Naive B cell (primary cell): Measurements from ENCODE around the gene COPZ2. TPM values are rescaled to one million over a fixed set of nuclear protein-coding genes. Genes with fewer than 3 reads are reported as not detected.
A peak's percentile ranks its signal among the peaks of the same experiment; 100 is the strongest.

Source experiments
- ATAC-seq, 2 donors: fragments of 150-1000 bp; cut with Tn5 transposase; 2 replicates each; pipeline ENCODE4 v1.10.0; 2021; ENCODE audit warnings: low read depth in 2 of 2, mild to moderate bottlenecking in 2 of 2, moderate library complexity in 2 of 2
- DNase-seq: peaks from one replicate; pipeline ENCODE4 v3.0.0; 2022
- H3K27ac Mint-ChIP-seq, 6 donors: one replicate each; pipeline ENCODE4 v1.8.0; 2020 to 2022; ENCODE audit warnings: mild to moderate bottlenecking in 6 of 6, mixed read lengths in 6 of 6, moderate library complexity in 5 of 6, inconsistent platforms in 2 of 6
- H3K27me3 Mint-ChIP-seq, 3 donors: one replicate each; pipeline ENCODE4 v1.8.0; 2021 to 2022; ENCODE audit warnings: mixed read lengths in 3 of 3, mild to moderate bottlenecking in 1 of 3
- H3K36me3 Mint-ChIP-seq, 2 donors: one replicate each; pipeline ENCODE4 v1.8.0; 2020 to 2022; ENCODE audit warnings: mixed read lengths in 2 of 2, inconsistent platforms in 1 of 2, mild to moderate bottlenecking in 1 of 2
- H3K4me1 Mint-ChIP-seq, 3 donors: one replicate each; pipeline ENCODE4 v1.8.0; 2020 to 2022; ENCODE audit warnings: mixed read lengths in 3 of 3, inconsistent platforms in 1 of 3, mild to moderate bottlenecking in 1 of 3, moderate library complexity in 1 of 3
- H3K4me3 Mint-ChIP-seq, 8 donors: one replicate each; pipeline ENCODE4 v1.8.0; 2020 to 2022; ENCODE audit warnings: mild to moderate bottlenecking in 8 of 8, mixed read lengths in 8 of 8, moderate library complexity in 8 of 8, inconsistent platforms in 2 of 8
- H3K9me3 Mint-ChIP-seq, 7 donors: one replicate each; pipeline ENCODE4 v1.8.0; 2020 to 2022; ENCODE audit warnings: mixed read lengths in 7 of 7, mild to moderate bottlenecking in 5 of 7, inconsistent platforms in 2 of 7, moderate library complexity in 1 of 7
- polyA plus RNA-seq, 6 donors: library from polyadenylated mRNA; unstranded; fragments of 300-500 nt; fragmentation: Illumina TruSeq; gene quantifications; one replicate each; pipeline ENCODE4 v1.2.3, GENCODE V29; 2021; ENCODE audit warnings: low read depth in 6 of 6

Gene COPZ2
- polyA plus RNA-seq, 6 donors from 2014 or later: 0.81 to 2.5 (median 1.6) TPM; not detected in 1

DNA sequence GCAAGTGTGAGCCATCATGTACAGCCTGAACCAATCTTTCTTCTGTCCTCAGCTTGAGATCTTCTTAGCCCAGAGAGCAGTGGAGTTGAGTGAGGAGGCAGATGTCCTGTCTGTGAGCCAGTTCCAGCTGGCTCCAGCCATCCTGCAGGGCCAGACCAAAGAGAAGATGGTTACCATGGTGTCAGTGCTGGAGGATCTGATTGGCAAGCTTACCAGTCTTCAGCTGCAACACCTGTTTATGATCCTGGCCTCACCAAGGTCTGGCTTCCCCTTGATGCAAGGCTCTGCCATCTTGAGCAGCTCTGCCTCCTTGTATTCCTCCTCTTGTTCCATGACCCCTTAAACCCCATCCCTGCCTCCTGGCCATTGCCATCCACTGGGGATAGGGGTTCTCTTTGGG is 57.1 kb downstream of the COPZ2 start:
- no peak for ATAC-seq

GRCh38 chr17:47978324-47978723 is 59.3 kb downstream of the COPZ2 start:
- H3K36me3 Mint-ChIP-seq: peaks cover 14 to 27% of the 10 kb centered on the region in 2 donors
- ATAC-seq (peak; percentile 78 to 94), DNase-seq (peak; percentile 42)
- H3K27ac Mint-ChIP-seq: peak overlapping the region in 1 of 6 donors; percentile 36
- peaks cover 0 to 8% (median 7%) of the 10 kb centered on the region in 3 donors for H3K4me1 Mint-ChIP-seq
- no peaks in the 10 kb centered on the region for H3K27me3 Mint-ChIP-seq
- H3K9me3 Mint-ChIP-seq: no peaks in the 10 kb centered on the region
- H3K4me3 Mint-ChIP-seq: no peak overlapping the region

More for the DNA sequence above, 57.1 kb downstream of the COPZ2 start:
- no peaks in the 10 kb centered on the region for H3K27me3 Mint-ChIP-seq
- peaks cover 11 to 15% of the 10 kb centered on the region in 2 donors for H3K36me3 Mint-ChIP-seq
- no peak overlapping the region for H3K4me3 Mint-ChIP-seq
- no peaks in the 10 kb centered on the region for H3K9me3 Mint-ChIP-seq
- no peak overlapping the region for H3K27ac Mint-ChIP-seq
- DNase-seq: no peak
- H3K4me1 Mint-ChIP-seq: peaks cover 0 to 10% (median 4%) of the 10 kb centered on the region in 3 donors

Other genes starting within 250 kb of the COPZ2 start
- 1 to 10 TPM; 1.2 to 9.2 (median 4.5) TPM for gene OSBPL7, start 216.0 kb downstream of the COPZ2 start, polyA plus RNA-seq
- 10 to 100 TPM; 33.1 to 49.0 (median 39.1) TPM for gene MRPL10, start 206.3 kb downstream of the COPZ2 start, polyA plus RNA-seq
- 1 to 10 TPM in 3 of 6 donors, under 1 TPM in 2, not detected in 1; 0.39 to 2.3 (median 1.0) TPM for gene LRRC46, start 206.1 kb downstream of the COPZ2 start, polyA plus RNA-seq
- 10 to 100 TPM; 20.0 to 35.5 (median 23.5) TPM for gene SCRN2, start 196.5 kb downstream of the COPZ2 start, polyA plus RNA-seq
- under 1 TPM in 1 of 6 donors, not detected in 5; 0.12 TPM for gene SP6, start 186.6 kb downstream of the COPZ2 start, polyA plus RNA-seq
- 10 to 100 TPM in 2 of 6 donors, 1 to 10 TPM in 4; 2.2 to 17.1 (median 9.4) TPM for gene SP2, start 141.6 kb downstream of the COPZ2 start, polyA plus RNA-seq
- gene PNPO, start 96.2 kb downstream of the COPZ2 start, polyA plus RNA-seq: 10 to 100 TPM in 5 of 6 donors, 1 to 10 TPM in 1; 8.3 to 22.0 (median 15.8) TPM
- gene PRR15L, start 79.9 kb downstream of the COPZ2 start, polyA plus RNA-seq: under 1 TPM in 1 of 6 donors, not detected in 5; 0.25 TPM
- 10 to 100 TPM; 69.7 to 87.5 (median 84.0) TPM for gene CDK5RAP3, start 66.7 kb downstream of the COPZ2 start, polyA plus RNA-seq
- 10 to 100 TPM in 1 of 6 donors, 1 to 10 TPM in 5; 1.3 to 10.5 (median 6.7) TPM for gene NFE2L1, start 10.6 kb upstream of the COPZ2 start, polyA plus RNA-seq
- gene CBX1, start 63.7 kb upstream of the COPZ2 start, polyA plus RNA-seq: 10 to 100 TPM; 12.9 to 30.8 (median 24.5) TPM
- gene SNX11, start 70.0 kb upstream of the COPZ2 start, polyA plus RNA-seq: 10 to 100 TPM; 31.9 to 59.4 (median 38.3) TPM